Neural cell (in vitro differentiated cells): Measurements from ENCODE around the gene FLT1. TPM values are rescaled to one million over a fixed set of nuclear protein-coding genes. Genes with fewer than 3 reads are reported as not detected.

ENCODE experiments used
- H2AFZ ChIP-seq: fragments of 200-600, 300-800 bp; sonication (generic), shearing (Covaris generic); 2 replicates; pipeline ENCODE4 v1.6.0; 2014; ENCODE audit warnings: low read depth, mild to moderate bottlenecking, antibody characterized with exemption, low read length, moderate library complexity
- H3F3A ChIP-seq: fragments of 200-600 bp; shearing (Covaris generic); 2 replicates; pipeline ENCODE4 v1.6.1; 2016; ENCODE audit warnings: mild to moderate bottlenecking, moderate library complexity, mixed read lengths, antibody characterized with exemption, low read length; ENCODE audit not compliant: insufficient read depth, poor library complexity, severe bottlenecking
- H3K27ac ChIP-seq: fragments of 200-600, 300-800 bp; sonication (generic), shearing (Covaris generic); 2 replicates; pipeline ENCODE4 v1.5.1; 2014; ENCODE audit warnings: mild to moderate bottlenecking, low read length, moderate library complexity
- H3K27me3 ChIP-seq: fragments of 300-800, 200-600 bp; sonication (generic), shearing (Covaris generic); 2 replicates; pipeline ENCODE4 v1.6.0; 2014; ENCODE audit warnings: mild to moderate bottlenecking, low read depth, low read length, moderate library complexity; ENCODE audit not compliant: insufficient read depth
- H3K36me3 ChIP-seq: fragments of 300-800, 200-600 bp; sonication (generic), shearing (Covaris generic); 2 replicates; pipeline ENCODE4 v1.5.1; 2014; ENCODE audit warnings: mild to moderate bottlenecking, antibody characterized with exemption, low read length, moderate library complexity; ENCODE audit not compliant: insufficient read depth
- H3K4me2 ChIP-seq: fragments of 300-800, 200-600 bp; sonication (generic), shearing (Covaris generic); 2 replicates; pipeline ENCODE4 v1.6.0; 2014; ENCODE audit warnings: mild to moderate bottlenecking, low read length
- H3K4me3 ChIP-seq: fragments of 300-800, 200-600 bp; sonication (generic), shearing (Covaris generic); 2 replicates; pipeline ENCODE4 v1.5.1; 2014; ENCODE audit warnings: mild to moderate bottlenecking, low read length, moderate library complexity
- H3K79me2 ChIP-seq: fragments of 200-600 bp; shearing (Covaris generic); replicated peaks from 2 replicates; pipeline ENCODE4 v1.6.0; 2014; ENCODE audit warnings: mild to moderate bottlenecking, low read length, moderate library complexity; ENCODE audit not compliant: insufficient read depth
- H3K9ac ChIP-seq: fragments of 300-800, 200-600 bp; sonication (generic), shearing (Covaris generic); 2 replicates; pipeline ENCODE4 v1.6.1; 2016; ENCODE audit warnings: mild to moderate bottlenecking, low read length, mixed read lengths
- H3K9me2 ChIP-seq: fragments of 200-600 bp; shearing (Covaris generic); 2 replicates; pipeline ENCODE4 v1.6.1; 2016; ENCODE audit warnings: mild to moderate bottlenecking, low read length, mixed read lengths; ENCODE audit not compliant: insufficient read depth
- H3K9me3 ChIP-seq: fragments of 200-600, 300-800 bp; sonication (generic), shearing (Covaris generic); 2 replicates; pipeline ENCODE4 v1.6.1; 2016; ENCODE audit warnings: mild to moderate bottlenecking, mixed run types, low read length, moderate library complexity, mixed read lengths
- H4K20me1 ChIP-seq: fragments of 200-600 bp; shearing (Covaris generic); 2 replicates; pipeline ENCODE4 v1.6.1; 2016; ENCODE audit warnings: mild to moderate bottlenecking, mixed run types; ENCODE audit not compliant: insufficient read depth
- EP300 ChIP-seq: fragments of 450-650 bp; conservative IDR thresholded peaks from 2 replicates; pipeline ENCODE4 v1.6.1; 2014; ENCODE audit warnings: antibody characterized with exemption, mild to moderate bottlenecking, moderate library complexity; ENCODE audit not compliant: poor library complexity, severe bottlenecking
- EZH2 ChIP-seq: fragments of 200-600, 300-800 bp; shearing (Covaris generic), sonication (generic); IDR thresholded peaks from 2 replicates; pipeline ENCODE4 v1.6.1; 2014; ENCODE audit warnings: antibody characterized with exemption, low read length, borderline replicate concordance, mild to moderate bottlenecking; ENCODE audit not compliant: insufficient read depth, poor library complexity, severe bottlenecking
- MXI1 ChIP-seq: fragments of 450-650 bp; conservative IDR thresholded peaks from 2 replicates; pipeline ENCODE4 v1.6.1; 2014; ENCODE audit warnings: antibody characterized with exemption, mild to moderate bottlenecking; ENCODE audit not compliant: poor library complexity, severe bottlenecking
- POLR2AphosphoS5 ChIP-seq: IDR thresholded peaks from 2 replicates; pipeline ENCODE4 v1.6.1; 2012
- RAD21 ChIP-seq: fragments of 450-650 bp; conservative IDR thresholded peaks from 2 replicates; pipeline ENCODE4 v1.6.1; 2014; ENCODE audit warnings: antibody characterized with exemption, mild to moderate bottlenecking, moderate library complexity
- SMC3 ChIP-seq: fragments of 450-650 bp; conservative IDR thresholded peaks from 2 replicates; pipeline ENCODE4 v1.6.1; 2014; ENCODE audit warnings: antibody characterized with exemption, mild to moderate bottlenecking, moderate library complexity; ENCODE audit not compliant: poor library complexity
- TAF1 ChIP-seq: IDR thresholded peaks from 2 replicates; pipeline ENCODE4 v1.6.1; 2012; ENCODE audit warnings: low read depth
- polyA plus RNA-seq: library from polyadenylated mRNA; depleted of rRNA; stranded (reverse); fragments of >200 nt; gene quantifications from 2 replicates; pipeline ENCODE4 v1.2.3, GENCODE V29; 2014
- TF ChIP-seq, protein P1 (sequence below): fragments of 450-650 bp; IDR thresholded peaks from 2 replicates; pipeline ENCODE4 v1.5.1; 2014; ENCODE audit warnings: antibody characterized with exemption, mild to moderate bottlenecking, moderate library complexity; ENCODE audit not compliant: poor library complexity, severe bottlenecking
- TF ChIP-seq, protein P2 (sequence below): IDR thresholded peaks from 2 replicates; pipeline ENCODE4 v1.6.1; 2012; ENCODE audit warnings: borderline replicate concordance

The FLT1 gene
- polyA plus RNA-seq, 1 donor from 2014 or later = not detected

DNA sequence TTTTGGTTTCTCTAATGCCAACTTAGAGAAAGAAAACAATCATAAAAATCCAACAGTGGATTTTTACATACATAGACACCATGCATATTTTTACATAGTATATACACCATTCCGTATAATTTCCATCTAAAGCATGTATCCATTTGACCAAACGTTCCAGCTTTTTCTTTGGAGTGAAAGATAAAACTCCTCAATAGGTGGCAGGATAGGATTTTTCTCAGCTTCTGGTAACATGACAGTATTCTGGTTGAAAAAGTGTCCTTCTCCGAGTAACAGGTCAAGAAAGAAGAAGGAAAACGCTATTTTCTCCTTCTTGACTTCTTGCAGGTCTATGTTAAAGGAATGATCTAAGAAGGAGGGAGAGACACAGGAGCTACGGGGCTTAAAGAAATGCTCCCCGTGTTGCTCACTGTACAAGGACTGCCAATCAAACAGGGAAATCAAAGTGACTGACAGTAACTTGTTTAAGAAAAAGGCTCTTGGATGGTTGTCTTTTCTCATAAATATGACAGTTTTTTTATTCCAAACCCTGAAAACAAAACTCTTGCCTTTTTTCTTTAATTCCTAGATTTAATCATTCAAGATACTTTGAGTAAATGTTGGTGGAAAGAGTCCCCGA is 11.5 kb downstream of the FLT1 start:
- TF ChIP-seq, protein P1, sequence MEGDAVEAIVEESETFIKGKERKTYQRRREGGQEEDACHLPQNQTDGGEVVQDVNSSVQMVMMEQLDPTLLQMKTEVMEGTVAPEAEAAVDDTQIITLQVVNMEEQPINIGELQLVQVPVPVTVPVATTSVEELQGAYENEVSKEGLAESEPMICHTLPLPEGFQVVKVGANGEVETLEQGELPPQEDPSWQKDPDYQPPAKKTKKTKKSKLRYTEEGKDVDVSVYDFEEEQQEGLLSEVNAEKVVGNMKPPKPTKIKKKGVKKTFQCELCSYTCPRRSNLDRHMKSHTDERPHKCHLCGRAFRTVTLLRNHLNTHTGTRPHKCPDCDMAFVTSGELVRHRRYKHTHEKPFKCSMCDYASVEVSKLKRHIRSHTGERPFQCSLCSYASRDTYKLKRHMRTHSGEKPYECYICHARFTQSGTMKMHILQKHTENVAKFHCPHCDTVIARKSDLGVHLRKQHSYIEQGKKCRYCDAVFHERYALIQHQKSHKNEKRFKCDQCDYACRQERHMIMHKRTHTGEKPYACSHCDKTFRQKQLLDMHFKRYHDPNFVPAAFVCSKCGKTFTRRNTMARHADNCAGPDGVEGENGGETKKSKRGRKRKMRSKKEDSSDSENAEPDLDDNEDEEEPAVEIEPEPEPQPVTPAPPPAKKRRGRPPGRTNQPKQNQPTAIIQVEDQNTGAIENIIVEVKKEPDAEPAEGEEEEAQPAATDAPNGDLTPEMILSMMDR = no peak
- no peak for TF ChIP-seq EZH2
- TF ChIP-seq, protein P2, sequence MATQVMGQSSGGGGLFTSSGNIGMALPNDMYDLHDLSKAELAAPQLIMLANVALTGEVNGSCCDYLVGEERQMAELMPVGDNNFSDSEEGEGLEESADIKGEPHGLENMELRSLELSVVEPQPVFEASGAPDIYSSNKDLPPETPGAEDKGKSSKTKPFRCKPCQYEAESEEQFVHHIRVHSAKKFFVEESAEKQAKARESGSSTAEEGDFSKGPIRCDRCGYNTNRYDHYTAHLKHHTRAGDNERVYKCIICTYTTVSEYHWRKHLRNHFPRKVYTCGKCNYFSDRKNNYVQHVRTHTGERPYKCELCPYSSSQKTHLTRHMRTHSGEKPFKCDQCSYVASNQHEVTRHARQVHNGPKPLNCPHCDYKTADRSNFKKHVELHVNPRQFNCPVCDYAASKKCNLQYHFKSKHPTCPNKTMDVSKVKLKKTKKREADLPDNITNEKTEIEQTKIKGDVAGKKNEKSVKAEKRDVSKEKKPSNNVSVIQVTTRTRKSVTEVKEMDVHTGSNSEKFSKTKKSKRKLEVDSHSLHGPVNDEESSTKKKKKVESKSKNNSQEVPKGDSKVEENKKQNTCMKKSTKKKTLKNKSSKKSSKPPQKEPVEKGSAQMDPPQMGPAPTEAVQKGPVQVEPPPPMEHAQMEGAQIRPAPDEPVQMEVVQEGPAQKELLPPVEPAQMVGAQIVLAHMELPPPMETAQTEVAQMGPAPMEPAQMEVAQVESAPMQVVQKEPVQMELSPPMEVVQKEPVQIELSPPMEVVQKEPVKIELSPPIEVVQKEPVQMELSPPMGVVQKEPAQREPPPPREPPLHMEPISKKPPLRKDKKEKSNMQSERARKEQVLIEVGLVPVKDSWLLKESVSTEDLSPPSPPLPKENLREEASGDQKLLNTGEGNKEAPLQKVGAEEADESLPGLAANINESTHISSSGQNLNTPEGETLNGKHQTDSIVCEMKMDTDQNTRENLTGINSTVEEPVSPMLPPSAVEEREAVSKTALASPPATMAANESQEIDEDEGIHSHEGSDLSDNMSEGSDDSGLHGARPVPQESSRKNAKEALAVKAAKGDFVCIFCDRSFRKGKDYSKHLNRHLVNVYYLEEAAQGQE = no peak
- no peak for TF ChIP-seq POLR2AphosphoS5
- no peak for TF ChIP-seq SMC3
- TF ChIP-seq RAD21 = no peak
- no peak for TF ChIP-seq TAF1
- no peak for TF ChIP-seq MXI1
- Histone ChIP-seq H4K20me1 (no peaks in the 10 kb centered on the region), H3K27ac (no peak overlapping the region), H2AFZ (no peak overlapping the region), H3K9ac (no peak overlapping the region), H3K27me3 (no peaks in the 10 kb centered on the region), H3K9me2 (no peaks in the 10 kb centered on the region), H3K9me3 (no peaks in the 10 kb centered on the region), H3K79me2 (no peaks in the 10 kb centered on the region), H3K4me3 (no peak overlapping the region), H3K36me3 (no peaks in the 10 kb centered on the region), H3F3A (no peaks in the 10 kb centered on the region), H3K4me2 (no peak overlapping the region)

DNA sequence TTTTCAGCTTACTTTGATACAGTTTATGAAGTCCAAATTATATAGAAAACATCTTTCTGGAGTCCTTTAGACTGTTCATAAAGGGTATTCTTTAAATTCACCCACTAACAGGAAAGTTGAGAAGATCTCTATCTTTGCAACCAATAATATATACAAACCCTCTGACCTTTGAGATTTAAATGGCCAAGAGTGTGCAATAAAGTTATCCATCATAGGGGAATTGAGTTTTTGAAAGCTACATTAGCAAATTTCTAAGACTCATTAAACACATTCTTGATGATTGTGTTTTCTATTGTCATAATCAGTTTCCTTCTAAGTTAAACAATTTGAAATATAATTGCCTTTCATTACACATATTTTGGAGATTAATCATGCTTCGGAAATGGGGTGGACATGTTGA is 15.9 kb downstream of the FLT1 start:
- Histone ChIP-seq H3F3A (no peaks in the 10 kb centered on the region), H3K27ac (no peak overlapping the region), H3K27me3 (no peaks in the 10 kb centered on the region), H2AFZ (no peak overlapping the region), H4K20me1 (no peaks in the 10 kb centered on the region), H3K9me2 (no peaks in the 10 kb centered on the region), H3K9me3 (no peaks in the 10 kb centered on the region), H3K36me3 (no peaks in the 10 kb centered on the region), H3K4me2 (no peak overlapping the region), H3K9ac (no peak overlapping the region), H3K4me3 (no peak overlapping the region), H3K79me2 (no peaks in the 10 kb centered on the region)
- TF ChIP-seq RAD21 (no peak), TAF1 (no peak), EZH2 (no peak), POLR2AphosphoS5 (no peak), MXI1 (no peak), EP300 (no peak), SMC3 (no peak)
- TF ChIP-seq, protein P1 = no peak
- TF ChIP-seq, protein P2 = no peak
